GM18508 (cell line): Measurements from ENCODE around the gene RFT1.

Source experiments
- ATAC-seq: cut with Tn5 transposase; IDR thresholded peaks from one replicate; pipeline ENCODE4 v1.9.1; 2021; ENCODE audit warnings: moderate number of reproducible peaks; ENCODE audit not compliant: insufficient read depth, unreplicated experiment

RFT1 gene

GRCh38 chr3:53150247-53151085 is 20.2 kb upstream of the RFT1 start:
- ATAC-seq: no peak

DNA sequence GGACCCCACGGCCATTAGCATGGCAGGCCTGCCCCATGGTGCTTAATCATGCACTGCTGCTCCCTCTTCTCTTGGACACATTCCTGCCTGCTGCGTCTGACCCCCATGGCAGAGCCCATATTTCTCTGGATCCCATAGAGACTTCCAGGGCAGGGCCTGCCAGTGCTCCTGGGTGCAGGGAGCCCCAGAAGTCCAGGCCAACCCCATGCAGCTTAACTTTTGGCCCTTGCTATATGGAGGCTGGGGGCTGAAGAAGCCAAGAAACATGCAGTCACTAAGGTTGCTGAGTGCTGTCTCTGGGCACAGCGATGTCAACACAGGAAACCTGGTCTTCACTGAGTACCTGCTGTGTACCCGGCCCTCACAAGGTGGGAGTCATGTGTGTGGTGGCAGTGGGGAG is 19.5 kb upstream of the RFT1 start:
- no peak for ATAC-seq

- no peak for ATAC-seq
These were observed 18.9 kb upstream of the RFT1 start for GRCh38 chr3:53149006-53149690.

GRCh38 chr3:53147903-53148400 is 17.7 kb upstream of the RFT1 start:
- no peak for ATAC-seq

GRCh38 chr3:53147151-53147902 is 17.1 kb upstream of the RFT1 start:
- no peak for ATAC-seq

GRCh38 chr3:53146319-53146891 is 16.2 kb upstream of the RFT1 start:
- no peak for ATAC-seq

DNA sequence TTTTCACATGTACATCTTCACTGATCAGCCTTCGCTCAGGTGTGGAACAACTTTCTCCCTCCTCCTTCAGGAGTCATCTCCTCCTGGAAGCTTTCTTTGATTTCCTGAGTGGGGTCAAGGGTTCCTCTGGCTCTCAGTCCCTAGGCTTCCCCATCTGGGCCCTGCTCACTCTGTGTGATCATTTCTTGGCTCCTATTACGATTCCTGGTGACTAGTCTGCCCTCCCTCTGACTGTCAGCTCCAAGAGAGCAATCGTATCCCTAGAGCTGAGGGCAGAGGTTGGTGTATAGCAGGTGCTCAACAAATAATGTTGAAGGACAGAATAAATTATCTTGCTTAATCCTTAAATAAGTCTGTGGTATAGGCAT is 15.5 kb upstream of the RFT1 start:
- ATAC-seq: no peak

DNA sequence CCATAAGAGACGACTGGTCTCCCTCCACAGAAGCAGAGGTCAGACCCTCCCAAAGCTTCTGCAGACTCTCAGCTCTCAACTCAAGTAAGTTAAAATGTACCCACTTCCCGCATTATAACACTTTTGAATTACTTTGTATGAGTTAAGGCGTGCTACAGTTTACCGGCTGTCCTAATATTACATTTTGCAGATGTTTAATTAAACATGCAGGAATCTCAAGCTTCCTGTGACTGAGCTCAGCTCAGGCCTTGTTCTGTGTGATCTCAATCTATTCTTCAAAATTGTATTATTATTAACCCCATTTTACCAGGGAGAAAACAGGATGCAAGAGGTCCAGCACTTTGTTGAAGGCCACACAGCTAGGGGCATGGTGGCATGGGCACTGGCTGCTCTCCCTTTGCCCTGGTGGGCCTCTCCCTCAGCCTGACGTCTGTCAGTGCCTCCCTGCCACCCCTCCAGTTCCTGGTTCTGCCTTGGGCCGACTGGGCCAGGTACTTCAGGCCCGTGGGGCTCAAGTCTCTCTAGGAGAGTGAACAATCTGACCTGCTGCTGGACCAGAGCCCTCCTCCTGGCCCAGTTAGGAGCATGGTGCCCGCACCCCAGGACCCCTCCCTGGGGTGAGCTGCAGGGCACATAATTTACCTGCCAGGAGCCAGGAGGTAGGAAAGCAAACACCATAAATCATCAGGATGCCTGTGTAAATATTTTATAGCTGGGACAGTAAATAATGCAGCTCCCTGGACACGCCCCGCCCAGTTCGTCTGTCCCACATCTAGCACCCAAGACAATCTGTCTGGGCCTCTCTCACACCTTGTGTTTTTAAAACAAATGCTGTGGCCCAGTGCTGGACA is 14.9 kb upstream of the RFT1 start:
- ATAC-seq: no peak

GRCh38 chr3:53144446-53144845 is 14.2 kb upstream of the RFT1 start:
- ATAC-seq: no peak

GRCh38 chr3:53142986-53143385 is 12.8 kb upstream of the RFT1 start:
- ATAC-seq: no peak

GRCh38 chr3:53140847-53141845 is 10.9 kb upstream of the RFT1 start:
- ATAC-seq: no peak

- no peak for ATAC-seq
These were observed 9.9 kb upstream of the RFT1 start for GRCh38 chr3:53139906-53140846.

- no peak for ATAC-seq
These were observed 7.7 kb upstream of the RFT1 start for GRCh38 chr3:53137835-53138446.

GRCh38 chr3:53137221-53137620 is 7.0 kb upstream of the RFT1 start:
- ATAC-seq: no peak

- no peak for ATAC-seq
These were observed 4.5 kb upstream of the RFT1 start for GRCh38 chr3:53134631-53135232.

GRCh38 chr3:53132347-53132746 is 2.1 kb upstream of the RFT1 start:
- ATAC-seq: no peak

DNA sequence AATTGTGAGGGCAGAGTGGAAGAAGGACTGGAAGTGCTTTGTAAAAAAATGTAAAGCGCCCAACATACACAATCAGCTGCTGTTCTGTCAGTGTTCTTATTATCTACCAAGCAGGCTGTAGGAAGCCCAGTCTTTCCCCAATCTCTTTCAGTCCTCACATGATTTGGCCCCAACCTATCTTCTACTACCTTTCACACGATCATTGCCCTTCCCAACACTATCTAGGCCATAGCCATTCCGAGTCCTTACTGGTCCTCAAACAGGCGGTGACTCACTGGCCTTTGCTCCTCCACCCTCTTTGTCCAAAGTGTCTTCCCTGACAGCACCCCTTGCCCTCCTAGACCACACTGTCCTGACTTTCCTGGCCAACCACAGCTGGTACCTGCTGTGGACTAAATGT is 861 bp upstream of the RFT1 start:
- ATAC-seq: no peak
